Subcutaneous abdominal adipose tissue (tissue), 5 donors: ENCODE data around the gene SLC24A4.
A peak's percentile ranks its signal among the peaks of the same experiment; 100 is the strongest.

Experiments used
- H3K27ac ChIP-seq: one replicate; pipeline ENCODE4 v1.7.0; 2013; ENCODE audit warnings: low read depth, mild to moderate bottlenecking, inconsistent platforms, low read length, moderate library complexity
- H3K27me3 ChIP-seq, 5 donors: one replicate each; pipeline ENCODE4 v1.7.0; 2013; ENCODE audit warnings: low read length in 5 of 5, inconsistent platforms in 1 of 5; ENCODE audit not compliant: control insufficient read depth in 5 of 5, insufficient read depth in 4 of 5
- H3K36me3 ChIP-seq, 5 donors: one replicate each; pipeline ENCODE4 v1.7.0; 2013; ENCODE audit warnings: low read length in 5 of 5; ENCODE audit not compliant: control insufficient read depth in 5 of 5, insufficient read depth in 5 of 5
- H3K4me1 ChIP-seq, 5 donors: one replicate each; pipeline ENCODE4 v1.7.0; 2013; ENCODE audit warnings: low read length in 5 of 5, mild to moderate bottlenecking in 3 of 5, moderate library complexity in 1 of 5; ENCODE audit not compliant: control insufficient read depth in 5 of 5, insufficient read depth in 5 of 5
- H3K4me3 ChIP-seq, 5 donors: one replicate each; pipeline ENCODE4 v1.7.0; 2013; ENCODE audit warnings: low read length in 5 of 5, low read depth in 1 of 5
- H3K9ac ChIP-seq, 5 donors: one replicate each; pipeline ENCODE4 v1.7.0; 2013; ENCODE audit warnings: low read length in 5 of 5, mild to moderate bottlenecking in 4 of 5, moderate library complexity in 3 of 5
- H3K9me3 ChIP-seq, 5 donors: one replicate each; pipeline ENCODE4 v1.7.0; 2013; ENCODE audit warnings: low read length in 5 of 5; ENCODE audit not compliant: control insufficient read depth in 5 of 5
- donor health status: healthy.
- donor health status: healthy.
- donor health status: healthy.
- donor health status: healthy.
- donor health status: healthy.

Gene SLC24A4

GRCh38 chr14:92540472-92541048 lies 217.6 kb downstream of the SLC24A4 start:
- no peaks in the 10 kb centered on the region for H3K9me3 ChIP-seq
- H3K4me3 ChIP-seq, result peak overlapping the region in 2 of 5 donors; percentile 4 to 34
- peak overlapping the region in 2 of 5 donors; percentile 6 to 56 for H3K9ac ChIP-seq
- peaks cover 14 to 24% (median 24%) of the 10 kb centered on the region in 5 donors for H3K4me1 ChIP-seq
- H3K36me3 ChIP-seq, result no peaks in the 10 kb centered on the region
- no peaks in the 10 kb centered on the region for H3K27me3 ChIP-seq
- peak overlapping the region; percentile 83 for H3K27ac ChIP-seq

- Histone ChIP-seq H3K4me1 (peaks cover 14 to 28% (median 24%) of the 10 kb centered on the region in 5 donors), H3K9me3 (no peaks in the 10 kb centered on the region), H3K27ac (no peak overlapping the region), H3K27me3 (no peaks in the 10 kb centered on the region), H3K36me3 (no peaks in the 10 kb centered on the region), H3K9ac (no peak overlapping the region), H3K4me3 (no peak overlapping the region)
These were observed 220.0 kb downstream of the SLC24A4 start for GRCh38 chr14:92542766-92543554.

- H3K36me3 ChIP-seq, result no peaks in the 10 kb centered on the region
- H3K4me3 ChIP-seq, result no peak overlapping the region
- H3K27ac ChIP-seq, result no peak overlapping the region
- H3K9ac ChIP-seq, result no peak overlapping the region
- no peaks in the 10 kb centered on the region for H3K27me3 ChIP-seq
- H3K4me1 ChIP-seq, result peaks cover 14 to 27% (median 25%) of the 10 kb centered on the region in 5 donors
- H3K9me3 ChIP-seq, result no peaks in the 10 kb centered on the region
These were observed 221.2 kb downstream of the SLC24A4 start for GRCh38 chr14:92544051-92544720.

- no peaks in the 10 kb centered on the region for H3K9me3 ChIP-seq
- no peak overlapping the region for H3K4me3 ChIP-seq
- H3K4me1 ChIP-seq, result peaks cover 4 to 22% (median 16%) of the 10 kb centered on the region in 5 donors
- H3K27ac ChIP-seq, result no peak overlapping the region
- no peak overlapping the region for H3K9ac ChIP-seq
- H3K27me3 ChIP-seq, result no peaks in the 10 kb centered on the region
- H3K36me3 ChIP-seq, result no peaks in the 10 kb centered on the region
These were observed 223.5 kb downstream of the SLC24A4 start for GRCh38 chr14:92546347-92547053.

- Histone ChIP-seq H3K9me3 (no peaks in the 10 kb centered on the region), H3K4me3 (peak overlapping the region in 4 of 5 donors; percentile 7 to 44 (median 27)), H3K27me3 (peaks cover 0 to 3% (median 2%) of the 10 kb centered on the region in 5 donors), H3K9ac (peak overlapping the region in 2 of 5 donors; percentile 19 to 43), H3K4me1 (peaks cover 4 to 40% (median 23%) of the 10 kb centered on the region in 5 donors), H3K36me3 (no peaks in the 10 kb centered on the region), H3K27ac (peak overlapping the region; percentile 57)
These were observed 226.3 kb downstream of the SLC24A4 start for GRCh38 chr14:92549105-92549858.

GRCh38 chr14:92549859-92550230 lies 226.9 kb downstream of the SLC24A4 start:
- H3K27ac ChIP-seq, result peak overlapping the region; percentile 57
- peaks cover 4 to 40% (median 23%) of the 10 kb centered on the region in 5 donors for H3K4me1 ChIP-seq
- H3K36me3 ChIP-seq, result no peaks in the 10 kb centered on the region

More at GRCh38 chr14:92549859-92550230, 226.9 kb downstream of the SLC24A4 start:
- Histone ChIP-seq H3K9me3 (no peaks in the 10 kb centered on the region), H3K4me3 (peak overlapping the region in 4 of 5 donors; percentile 7 to 44 (median 27)), H3K9ac (peak overlapping the region in 2 of 5 donors; percentile 13 to 19), H3K27me3 (peaks cover 0 to 3% (median 2%) of the 10 kb centered on the region in 5 donors)
